GM12878 (cell line): ENCODE results near the gene RGSL1. TPM values are rescaled to one million over a fixed set of nuclear protein-coding genes. Genes with fewer than 3 reads are reported as not detected.

ENCODE experiments used
- CBFB ChIP-seq: IDR thresholded peaks from 2 replicates; pipeline ENCODE4 v1.6.1; 2016; ENCODE audit warnings: antibody characterized with exemption, low read depth
- DPF2 ChIP-seq: fragments of 450-650 bp; IDR thresholded peaks from 2 replicates; pipeline ENCODE4 v1.6.1; 2017; ENCODE audit warnings: mild to moderate bottlenecking
- FOS ChIP-seq: IDR thresholded peaks from 3 replicates; pipeline ENCODE4 v1.6.1; 2011; ENCODE audit warnings: borderline replicate concordance; ENCODE audit not compliant: insufficient read length; ENCODE audit errors: extremely low read depth
- FOXK2 ChIP-seq: fragments of 450-650 bp; IDR thresholded peaks from 2 replicates; pipeline ENCODE4 v1.6.1; 2017; ENCODE audit warnings: mild to moderate bottlenecking, moderate library complexity
- HCFC1 ChIP-seq: fragments of 150-350 bp; IDR thresholded peaks from 2 replicates; pipeline ENCODE4 v1.6.1; 2014; ENCODE audit warnings: low read length
- HDAC2 ChIP-seq: fragments of 200-600 bp; sonication (generic); IDR thresholded peaks from 2 replicates; pipeline ENCODE4 v1.6.1; 2017
- IKZF1 ChIP-seq: fragments of 450-650 bp; conservative IDR thresholded peaks from 2 replicates; pipeline ENCODE4 v1.6.1; 2017; ENCODE audit warnings: antibody characterized with exemption, mild to moderate bottlenecking
- IRF4 ChIP-seq: IDR thresholded peaks from 2 replicates; pipeline ENCODE4 v1.6.1; 2011; ENCODE audit warnings: low read depth, low read length
- KDM1A ChIP-seq: fragments of 200-600 bp; sonication (generic); IDR thresholded peaks from 2 replicates; pipeline ENCODE4 v1.6.1; 2016; ENCODE audit warnings: borderline replicate concordance
- KLF5 ChIP-seq: fragments of 450-650 bp; IDR thresholded peaks from 2 replicates; pipeline ENCODE4 v1.6.1; 2014; ENCODE audit warnings: mild to moderate bottlenecking; ENCODE audit not compliant: partially characterized antibody
- MTA3 ChIP-seq: IDR thresholded peaks from 2 replicates; pipeline ENCODE4 v1.6.1; 2012; ENCODE audit warnings: low read length, inconsistent platforms, borderline replicate concordance
- NFYA ChIP-seq: IDR thresholded peaks from 2 replicates; pipeline ENCODE4 v1.6.1; 2011; ENCODE audit warnings: low read depth, mild to moderate bottlenecking, low read length, improper control_type of control experiment, borderline replicate concordance
- POLR2A ChIP-seq: IDR thresholded peaks from 2 replicates; pipeline ENCODE4 v1.6.1; 2011; ENCODE audit warnings: low read depth, mild to moderate bottlenecking, low read length
- POLR2AphosphoS5 ChIP-seq: IDR thresholded peaks from 2 replicates; pipeline ENCODE4 v1.6.1; 2011; ENCODE audit warnings: mild to moderate bottlenecking, low read length, inconsistent platforms
- PRDM15 ChIP-seq: fragments of 450-650 bp; formaldehyde crosslinking; IDR thresholded peaks from 2 replicates; pipeline ENCODE4 v1.4.0; 2020; ENCODE audit warnings: mild to moderate bottlenecking, moderate library complexity
- RB1 ChIP-seq: fragments of 450-650 bp; formaldehyde crosslinking; IDR thresholded peaks from 2 replicates; pipeline ENCODE4 v1.6.1; 2017; ENCODE audit warnings: mild to moderate bottlenecking, borderline replicate concordance
- SMARCA5 ChIP-seq: fragments of 450-650 bp; IDR thresholded peaks from 2 replicates; pipeline ENCODE4 v1.6.1; 2017; ENCODE audit warnings: mild to moderate bottlenecking
- SREBF2 ChIP-seq: IDR thresholded peaks from 2 replicates; pipeline ENCODE4 v1.6.1; 2012; ENCODE audit warnings: mild to moderate bottlenecking, low read length
- ZNF207 ChIP-seq: fragments of 450-650 bp; IDR thresholded peaks from 2 replicates; pipeline ENCODE4 v1.6.1; 2014; ENCODE audit warnings: antibody characterized with exemption, mild to moderate bottlenecking, borderline replicate concordance
- ZNF217 ChIP-seq: fragments of 450-650 bp; IDR thresholded peaks from 2 replicates; pipeline ENCODE4 v1.6.1; 2017; ENCODE audit warnings: antibody characterized with exemption, mild to moderate bottlenecking
- ZNF592 ChIP-seq: fragments of 450-650 bp; IDR thresholded peaks from 2 replicates; pipeline ENCODE4 v1.6.1; 2017; ENCODE audit warnings: mild to moderate bottlenecking, moderate library complexity
- polyA plus RNA-seq, 11 experiments: library from polyadenylated mRNA; depleted of rRNA in 4 of 11; unstranded in 6 of 11; stranded (reverse) in 5 of 11; fragments of >200 nt; fragmentation: Nextera tagmentation in 4 of 11; fragmentation: Illumina TruSeq in 1 of 11; extraction: Ambion mirVana in 4 of 11; extraction: Trizol in 1 of 11; gene quantifications; 1 replicate in 1 of 11; 2 replicates in 10 of 11; pipeline versions ENCODE4 v1.2.1 to v1.2.3, GENCODE V29; 2011 to 2016; ENCODE audit warnings: inconsistent platforms in 2 of 11, missing spikeins in 2 of 11, low read depth in 1 of 11
- total RNA-seq, 4 experiments: library from RNA; depleted of rRNA in 3 of 4; stranded (reverse); fragments of >200 nt in 3 of 4; fragmentation: Illumina TruSeq in 1 of 4; extraction: Trizol in 1 of 4; gene quantifications; 2 replicates each; pipeline versions ENCODE4 v1.2.1 to v1.2.3, GENCODE V29; 2013 to 2021
- TF ChIP-seq, protein P1 (sequence below): fragments of 450-650 bp; formaldehyde crosslinking; IDR thresholded peaks from 2 replicates; pipeline ENCODE4 v1.4.0; 2022; ENCODE audit warnings: mild to moderate bottlenecking, moderate library complexity

Gene RGSL1
- total and polyA plus RNA-seq, 10 of the 15 experiments (the other 5 are each of a cell fraction or from before 2014, with no cell fraction given), result 0.05 to 0.28 (median 0.27) TPM; not detected in 5

GRCh38 chr1:182430263-182431068 is 19.5 kb upstream of the RGSL1 start (continued):
- TF ChIP-seq, protein P1, sequence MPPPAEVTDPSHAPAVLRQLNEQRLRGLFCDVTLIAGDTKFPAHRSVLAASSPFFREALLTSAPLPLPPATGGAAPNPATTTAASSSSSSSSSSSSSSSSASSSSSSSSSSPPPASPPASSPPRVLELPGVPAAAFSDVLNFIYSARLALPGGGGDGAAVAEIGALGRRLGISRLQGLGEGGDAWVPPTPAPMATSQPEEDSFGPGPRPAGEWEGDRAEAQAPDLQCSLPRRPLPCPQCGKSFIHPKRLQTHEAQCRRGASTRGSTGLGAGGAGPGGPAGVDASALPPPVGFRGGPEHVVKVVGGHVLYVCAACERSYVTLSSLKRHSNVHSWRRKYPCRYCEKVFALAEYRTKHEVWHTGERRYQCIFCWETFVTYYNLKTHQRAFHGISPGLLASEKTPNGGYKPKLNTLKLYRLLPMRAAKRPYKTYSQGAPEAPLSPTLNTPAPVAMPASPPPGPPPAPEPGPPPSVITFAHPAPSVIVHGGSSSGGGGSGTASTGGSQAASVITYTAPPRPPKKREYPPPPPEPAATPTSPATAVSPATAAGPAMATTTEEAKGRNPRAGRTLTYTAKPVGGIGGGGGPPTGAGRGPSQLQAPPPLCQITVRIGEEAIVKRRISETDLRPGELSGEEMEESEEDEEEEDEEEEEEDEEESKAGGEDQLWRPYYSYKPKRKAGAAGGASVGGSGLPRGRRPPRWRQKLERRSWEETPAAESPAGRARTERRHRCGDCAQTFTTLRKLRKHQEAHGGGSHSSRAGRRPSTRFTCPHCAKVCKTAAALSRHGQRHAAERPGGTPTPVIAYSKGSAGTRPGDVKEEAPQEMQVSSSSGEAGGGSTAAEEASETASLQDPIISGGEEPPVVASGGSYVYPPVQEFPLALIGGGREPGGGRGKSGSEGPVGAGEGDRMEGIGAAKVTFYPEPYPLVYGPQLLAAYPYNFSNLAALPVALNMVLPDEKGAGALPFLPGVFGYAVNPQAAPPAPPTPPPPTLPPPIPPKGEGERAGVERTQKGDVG (CRISPR knock-in tag), result no peak
- no peak for TF ChIP-seq RB1
- no peak for TF ChIP-seq FOXK2
- TF ChIP-seq CBFB, result peak; percentile 76
- no peak for TF ChIP-seq ZNF592
- no peak for TF ChIP-seq ZNF217
- TF ChIP-seq KDM1A, result no peak
- no peak for TF ChIP-seq ZNF207
- no peak for TF ChIP-seq PRDM15 (CRISPR knock-in tag)
- no peak for TF ChIP-seq FOS
- TF ChIP-seq DPF2, result no peak
- TF ChIP-seq HDAC2, result no peak
- TF ChIP-seq MTA3, result no peak
- TF ChIP-seq NFYA, result no peak
- no peak for TF ChIP-seq IKZF1
- TF ChIP-seq SMARCA5, result no peak
- TF ChIP-seq IRF4, result no peak
- no peak for TF ChIP-seq KLF5
- TF ChIP-seq POLR2AphosphoS5, result no peak
- no peak for TF ChIP-seq HCFC1
- TF ChIP-seq POLR2A, result no peak
- no peak for TF ChIP-seq SREBF2
